ENCODE measurements around the gene CLCN3.
"Not testable (repeated sequence)": the region's sequence is repeated elsewhere in the genome, so short reads cannot be mapped to it uniquely, and the experiment has no call there.

CLCN3 gene

GRCh38 chr4:169618286-169618685, 2.1 kb upstream of the CLCN3 start:
- no peak for DNase-seq

- no peak for DNase-seq
Observed at GRCh38 chr4:169618986-169619385, 1.4 kb upstream of the CLCN3 start.

DNA sequence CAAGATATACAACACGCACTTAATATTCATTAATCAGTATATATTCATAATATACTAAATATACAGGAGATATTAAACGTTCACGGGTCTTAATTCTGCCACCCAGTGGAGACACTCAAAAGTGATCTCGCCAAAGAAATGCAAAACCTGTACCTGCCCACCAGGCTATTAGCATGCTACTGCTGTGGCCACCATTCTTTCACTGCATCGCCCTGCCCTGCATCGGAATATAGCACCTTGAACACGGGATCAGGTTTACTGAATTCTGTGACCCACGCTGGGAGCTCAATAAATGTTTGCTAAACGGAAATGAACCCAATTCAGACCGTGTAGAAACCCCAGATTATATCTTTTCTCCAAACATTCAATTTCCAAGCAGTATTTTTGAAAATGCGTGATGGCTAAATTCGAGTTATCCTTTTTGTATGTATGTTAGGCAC, 840 bp upstream of the CLCN3 start:
- DNase-seq = peak; percentile 56

DNA sequence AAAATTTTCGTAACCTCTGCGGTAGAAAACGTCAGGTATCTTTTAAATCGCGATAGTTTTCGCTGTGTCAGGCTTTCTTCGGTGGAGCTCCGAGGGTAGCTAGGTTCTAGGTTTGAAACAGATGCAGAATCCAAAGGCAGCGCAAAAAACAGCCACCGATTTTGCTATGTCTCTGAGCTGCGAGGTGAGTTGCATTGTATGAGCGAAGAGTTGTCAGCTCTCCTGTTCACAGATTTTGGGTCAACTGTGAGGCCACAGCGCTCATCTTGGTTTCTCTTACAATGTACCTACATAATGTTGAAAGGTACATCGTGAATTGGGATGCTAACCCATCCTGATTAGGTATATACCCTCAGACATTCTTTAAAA, 486 bp downstream of the CLCN3 start:
- no peak for DNase-seq

DNA sequence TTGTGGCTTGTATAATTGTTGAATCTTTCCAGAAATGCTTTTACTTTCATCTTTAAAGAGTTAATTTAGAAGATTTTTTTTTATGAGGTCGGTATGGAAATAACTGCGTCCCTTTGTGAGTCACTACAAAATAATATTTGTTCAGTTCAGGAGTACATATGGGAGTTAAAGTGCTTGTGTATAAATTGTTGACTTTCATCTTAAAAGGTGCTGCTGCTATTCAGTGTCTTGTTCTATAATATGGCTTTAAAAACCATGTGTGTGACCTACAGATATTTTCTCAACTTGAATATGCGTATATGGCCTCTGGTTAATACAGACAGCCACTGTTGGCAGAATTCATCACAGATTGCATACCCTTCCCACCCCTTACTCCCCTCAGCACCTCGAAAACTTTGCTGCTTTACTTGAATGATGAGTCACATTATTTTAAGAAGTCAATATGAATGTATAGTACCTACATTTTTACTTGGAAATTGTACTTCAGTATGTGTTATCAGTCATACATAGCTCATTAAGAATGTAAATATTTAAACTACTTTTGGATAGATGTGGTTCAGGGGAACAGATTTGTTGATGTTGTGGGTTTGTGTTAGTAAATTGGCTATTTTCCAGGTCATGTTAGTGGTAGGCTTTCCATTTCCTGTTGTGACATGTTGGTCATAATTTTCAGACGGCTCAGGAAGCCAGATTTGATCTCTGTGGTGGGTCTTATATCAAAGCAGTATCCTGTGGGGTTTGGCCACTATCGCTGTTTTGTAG, 1.5 kb downstream of the CLCN3 start:
- DNase-seq = no peak

GRCh38 chr4:169622566-169622965, 2.2 kb downstream of the CLCN3 start:
- DNase-seq = no peak

GRCh38 chr4:169624012-169624411, 3.6 kb downstream of the CLCN3 start:
- not testable (repeated sequence) for DNase-seq

GRCh38 chr4:169625886-169626285, 5.5 kb downstream of the CLCN3 start:
- no peak for DNase-seq

DNA sequence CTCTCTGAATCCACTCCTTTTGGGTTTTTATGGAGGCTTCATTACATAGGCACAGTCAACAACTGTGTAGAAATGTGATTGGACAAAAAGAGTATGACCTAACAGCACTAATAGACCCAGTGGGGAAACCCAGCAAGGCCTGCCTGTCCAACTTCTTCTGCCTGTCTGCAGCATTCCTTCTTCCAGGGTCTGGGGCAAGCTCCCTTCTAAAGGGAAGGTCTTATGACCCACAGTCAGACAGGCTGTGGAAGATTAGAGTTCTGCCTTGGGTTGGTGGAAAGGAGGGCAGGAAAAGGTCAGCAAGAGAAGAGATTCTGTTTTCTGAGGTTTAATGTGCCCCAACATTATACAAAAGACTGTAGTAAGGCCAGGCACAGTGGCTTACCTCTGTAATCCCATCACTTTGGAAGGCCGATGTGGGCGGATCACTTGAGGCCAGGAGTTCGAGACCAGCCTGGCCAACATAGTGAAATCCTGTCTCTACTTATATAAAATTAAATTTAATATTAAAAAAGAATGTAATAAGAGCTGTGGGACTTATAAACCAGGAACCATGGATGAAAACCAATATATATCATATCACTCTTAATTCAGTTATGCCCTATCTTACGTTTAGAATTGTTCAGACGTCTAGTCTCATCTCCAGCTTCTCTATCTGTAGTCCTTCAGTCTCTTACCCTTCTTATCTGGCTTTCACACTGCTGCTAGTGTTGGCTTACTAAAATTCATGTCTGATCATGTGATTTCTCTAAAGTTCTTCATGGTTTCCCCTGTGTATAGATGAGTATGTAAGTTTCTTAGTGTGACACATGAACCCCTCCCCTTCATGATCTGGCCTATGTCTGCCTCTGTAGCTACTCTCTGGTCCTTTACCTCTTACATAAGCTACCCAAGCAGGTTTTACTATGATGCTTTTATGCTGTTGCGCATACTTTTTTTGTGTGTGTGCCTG, 6.2 kb downstream of the CLCN3 start:
- DNase-seq = no peak

- DNase-seq = no peak
Observed at GRCh38 chr4:169627307-169627706, 6.9 kb downstream of the CLCN3 start.

DNA sequence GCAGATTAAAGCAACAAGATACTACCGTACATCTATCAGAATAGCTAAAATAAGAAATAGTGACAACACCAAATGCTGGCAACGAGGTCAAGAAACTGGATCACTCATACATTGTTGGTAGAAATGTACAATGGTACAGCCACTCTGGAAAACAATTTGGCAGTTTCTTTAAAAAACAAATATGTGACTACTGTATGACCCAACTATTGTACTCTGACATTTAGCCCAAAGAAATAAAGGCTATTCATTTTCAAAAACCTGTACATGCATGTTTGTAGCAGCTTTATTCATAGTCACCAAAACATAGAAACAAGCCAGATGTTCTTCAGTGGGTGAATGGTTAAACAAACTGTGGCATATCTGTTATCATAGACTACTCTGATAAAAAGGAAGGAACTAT, 8.2 kb downstream of the CLCN3 start:
- DNase-seq = no peak

- DNase-seq = no peak
Observed at GRCh38 chr4:169630069-169630468, 9.7 kb downstream of the CLCN3 start.

GRCh38 chr4:169632896-169633295, 12.5 kb downstream of the CLCN3 start:
- no peak for DNase-seq

DNA sequence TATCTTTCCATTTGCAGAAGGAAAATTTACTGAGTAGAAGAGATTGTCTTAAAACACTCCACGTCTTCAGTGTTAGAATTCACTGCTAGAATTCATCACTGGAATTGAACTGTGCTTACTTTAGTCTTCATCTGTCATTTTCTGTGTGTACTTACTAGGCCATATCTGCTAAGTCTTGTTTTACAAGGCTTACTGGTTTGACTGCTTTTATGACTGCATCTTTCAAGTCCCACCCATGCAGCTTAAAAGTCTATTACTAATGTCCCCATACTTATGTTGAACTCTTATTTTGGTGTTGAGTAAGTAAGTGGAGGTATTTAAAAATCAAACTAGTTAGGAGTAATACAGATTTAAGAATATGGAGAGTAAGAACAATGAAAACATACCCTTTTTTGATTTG, 14.6 kb downstream of the CLCN3 start:
- DNase-seq = no peak

DNA sequence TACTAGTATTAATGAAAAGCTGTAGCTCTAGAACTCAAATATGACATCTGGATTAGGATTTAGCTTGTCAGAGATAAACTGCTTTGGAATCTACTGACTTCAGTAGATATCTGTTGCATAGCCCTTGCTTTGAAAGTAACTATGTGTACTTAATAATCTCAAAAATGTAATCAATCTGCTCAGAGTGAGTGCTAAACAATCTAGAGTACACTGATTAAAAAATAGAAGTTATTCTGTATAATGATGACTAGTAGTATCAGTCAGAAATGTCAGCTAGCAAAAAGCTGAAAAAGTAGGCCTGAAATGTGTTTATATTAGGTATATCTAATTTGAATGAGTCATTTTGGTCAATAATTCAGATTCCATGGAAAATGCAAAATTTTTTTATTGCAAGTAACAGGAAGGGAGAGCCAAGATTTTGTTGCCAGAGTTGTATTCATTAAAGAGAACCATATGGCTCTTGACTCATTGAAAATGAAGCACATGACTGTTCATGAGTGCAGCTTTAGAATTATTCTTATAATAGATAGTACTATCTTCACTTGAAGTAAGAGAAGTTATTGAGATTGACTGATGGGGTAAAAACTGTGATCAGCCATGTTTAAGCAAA, 20.0 kb downstream of the CLCN3 start:
- peak; percentile 72 for DNase-seq

DNA sequence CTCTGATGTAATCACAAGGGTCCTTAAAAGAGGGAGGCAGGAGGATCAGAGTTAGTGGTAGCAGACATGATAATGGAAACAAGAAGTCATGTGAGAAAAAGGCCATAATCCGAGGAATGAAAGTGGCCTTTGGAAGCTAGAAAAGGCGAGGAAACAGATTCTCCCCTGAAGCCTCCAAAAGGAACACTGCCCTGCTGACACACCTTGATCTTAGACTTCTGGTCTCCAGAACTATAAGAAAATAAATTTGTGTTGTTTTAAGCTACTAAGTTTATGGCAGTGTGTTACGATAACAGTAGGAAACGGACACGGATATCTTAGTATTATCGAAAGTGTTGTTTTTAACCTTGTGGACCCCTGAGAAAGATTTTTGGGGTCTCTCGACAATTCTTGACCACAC, 24.4 kb downstream of the CLCN3 start:
- no peak for DNase-seq

- DNase-seq = no peak
Observed at GRCh38 chr4:169645627-169646026, 25.2 kb downstream of the CLCN3 start.

DNA sequence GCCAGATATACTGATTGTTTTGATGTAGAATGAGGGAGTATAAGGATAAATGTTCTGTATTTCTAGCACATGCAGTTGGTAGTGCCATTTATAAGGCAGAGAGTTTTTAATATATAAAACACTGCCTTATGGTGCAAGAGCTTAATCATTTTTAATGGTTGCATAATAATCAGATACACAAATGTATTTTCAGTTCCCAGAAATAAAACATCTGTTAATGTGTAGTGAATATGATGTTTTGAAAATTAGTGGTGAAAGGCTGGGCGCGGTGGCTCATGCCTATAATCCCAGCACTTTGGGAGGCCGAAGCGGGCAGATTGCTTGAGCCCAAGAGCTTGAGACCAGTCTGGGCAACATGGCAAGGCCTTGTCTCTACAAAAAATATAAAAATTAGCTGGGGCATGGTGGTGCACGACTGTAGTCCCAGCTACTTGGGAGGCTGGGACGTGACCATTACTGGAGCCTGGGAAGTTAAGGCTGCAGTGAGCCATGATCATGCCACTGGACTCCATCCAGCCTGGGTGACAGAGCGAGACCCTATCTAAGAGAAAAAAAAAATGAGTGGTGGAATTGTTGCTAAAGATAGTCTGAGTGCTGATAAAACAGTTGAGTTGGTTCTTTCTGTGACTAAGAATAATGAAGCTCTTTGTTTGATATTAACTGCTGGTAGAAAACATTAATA, 29.3 kb downstream of the CLCN3 start:
- DNase-seq = no peak

- DNase-seq = no peak
Observed at GRCh38 chr4:169650227-169650936, 30.0 kb downstream of the CLCN3 start.

DNA sequence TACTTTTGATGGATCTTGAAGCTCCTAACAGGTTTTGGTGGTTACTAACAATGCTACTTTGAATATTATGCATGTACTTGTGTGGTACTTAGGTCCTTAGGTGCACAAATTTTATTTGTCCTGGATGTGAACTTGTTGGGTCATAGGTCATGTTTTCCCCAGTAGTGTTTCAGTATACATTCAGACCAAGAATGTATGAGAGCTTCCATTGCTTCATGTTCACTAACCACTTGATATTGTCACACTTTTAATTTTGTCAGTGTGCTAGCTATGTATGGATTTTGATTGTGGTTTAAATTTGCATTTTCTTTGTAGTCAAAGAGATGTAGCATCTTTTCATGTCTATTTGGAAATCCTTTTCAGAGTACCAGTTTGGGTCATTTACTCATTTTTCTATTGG, 32.2 kb downstream of the CLCN3 start:
- DNase-seq = no peak

DNA sequence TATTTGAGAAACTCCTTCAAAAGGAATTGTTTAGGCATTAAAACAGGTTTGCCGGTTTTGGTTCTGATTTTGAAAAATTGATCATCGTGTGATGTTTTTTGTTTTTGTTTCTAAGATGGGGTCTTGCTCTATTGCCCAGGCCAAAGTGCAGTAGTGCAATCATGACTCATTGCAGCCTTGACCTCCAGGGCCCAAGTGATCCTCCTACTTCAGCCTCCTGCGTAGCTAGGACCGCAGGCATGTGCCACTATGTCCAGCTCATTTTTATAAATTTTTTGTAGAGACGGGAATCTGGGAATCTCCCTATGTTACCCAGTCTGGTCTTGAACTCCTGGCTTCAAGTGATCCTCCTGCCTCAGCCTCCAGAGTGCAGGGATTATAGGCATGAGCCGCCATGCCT, 35.0 kb downstream of the CLCN3 start:
- no peak for DNase-seq

- no peak for DNase-seq
Observed at GRCh38 chr4:169657470-169658107, 37.2 kb downstream of the CLCN3 start.

Data from amniotic stem cell (primary cell).